K562 (cell line): ENCODE data around the gene LAMC1. TPM values are rescaled to one million over a fixed set of nuclear protein-coding genes. Genes with fewer than 3 reads are reported as not detected.

Experiments
- ATAC-seq: fragments of 200-7000 bp; cut with Tn5 transposase; 3 replicates; pipeline ENCODE4 v1.9.1; 2020; ENCODE audit warnings: moderate library complexity
- BruUV-seq: library from RNA; stranded (reverse); fragments of 400-500 nt; replicated peaks from 2 replicates; lab custom pipeline; 2021; lab: Mats Ljungman, UMichigan
- CTCF ChIA-PET: fragments of 300-600 bp; formaldehyde crosslinking; extraction: SDS; loops from one replicate; lab custom pipeline; 2021; ENCODE audit warnings: low intra/inter-chr PET ratio; lab: Yijun Ruan, JAX
- POLR2A ChIA-PET: fragments of 300-600, 350-650 bp; sonication (Branson Sonifier 250); formaldehyde crosslinking; extraction: SDS; loops from one replicate; lab custom pipeline; 2021; ENCODE audit warnings: antibody characterized with exemption, inconsistent platforms; lab: Yijun Ruan, JAX
- DNase-seq, 4 experiments: peaks; one replicate each; pipeline versions ENCODE4 v3.0.0 to v3.0.0-alpha.2; 2011 to 2018; ENCODE audit warnings: low spot score in 3 of 4, mixed read lengths in 3 of 4; ENCODE audit errors: extremely low read depth in 1 of 4
- FAIRE-seq: peaks from 2 replicates; lab custom pipeline; 2011; peaks lifted over from hg19 to GRCh38; lab: Jason Lieb, UNC
- H2AFZ ChIP-seq: 2 replicates; pipeline ENCODE4 v1.6.0; 2011; ENCODE audit warnings: low read depth, low read length, control low read depth, inconsistent platforms
- H3K27ac ChIP-seq: fragments of 200-600 bp; 3 replicates; pipeline ENCODE4 v1.8.0; 2011; ENCODE audit warnings: low read depth, mild to moderate bottlenecking, control low read depth, inconsistent platforms, low read length, moderate library complexity, mixed read lengths; ENCODE audit errors: extremely low read depth
- H3K27me3 ChIP-seq, 2 experiments: fragments of 300-600 bp in 1 of 2; 2 replicates in 1 of 2; 3 replicates in 1 of 2; pipeline versions ENCODE4 v1.6.0 to v1.8.0; 2011; ENCODE audit warnings: inconsistent platforms in 2 of 2, low read length in 2 of 2, mild to moderate bottlenecking in 1 of 2, mixed read lengths in 1 of 2, moderate library complexity in 1 of 2; ENCODE audit not compliant: control insufficient read depth in 2 of 2, insufficient read depth in 2 of 2
- H3K36me3 ChIP-seq: fragments of 300-600 bp; 3 replicates; pipeline ENCODE4 v1.8.0; 2011; ENCODE audit warnings: mild to moderate bottlenecking, low read length, inconsistent platforms; ENCODE audit not compliant: control insufficient read depth, insufficient read depth
- H3K4me1 ChIP-seq, 2 experiments: fragments of 200-600 bp in 1 of 2; replicated peaks in 1 of 2; 2 replicates in 1 of 2; 3 replicates in 1 of 2; pipeline versions ENCODE4 v1.5.1 to v1.8.0; 2011; ENCODE audit warnings: inconsistent platforms in 2 of 2, low read length in 2 of 2, mild to moderate bottlenecking in 1 of 2, mixed read lengths in 1 of 2, moderate library complexity in 1 of 2; ENCODE audit not compliant: control insufficient read depth in 2 of 2, insufficient read depth in 2 of 2
- H3K4me2 ChIP-seq: 2 replicates; pipeline ENCODE4 v1.6.1; 2011; ENCODE audit warnings: low read length, control low read depth, inconsistent platforms, mixed read lengths; ENCODE audit not compliant: insufficient read depth
- H3K4me3 ChIP-seq: fragments of 200-600 bp; sonication (generic), shearing (Covaris generic); 2 replicates; pipeline ENCODE4 v1.5.1; 2016; ENCODE audit warnings: control low read depth, inconsistent platforms
- H3K79me2 ChIP-seq: fragments of 200-600 bp; 3 replicates; pipeline ENCODE4 v1.8.0; 2011; ENCODE audit warnings: low read length, inconsistent platforms; ENCODE audit not compliant: control insufficient read depth, insufficient read depth
- H3K9ac ChIP-seq, 2 experiments: 2 replicates each; pipeline versions ENCODE4 v1.6.0 to v1.6.1; 2011; ENCODE audit warnings: low read depth in 2 of 2, low read length in 2 of 2, control low read depth in 1 of 2, inconsistent platforms in 1 of 2, mild to moderate bottlenecking in 1 of 2, mixed read lengths in 1 of 2; ENCODE audit not compliant: insufficient read depth in 1 of 2
- H3K9me1 ChIP-seq: one replicate; pipeline ENCODE4 v1.6.0; 2011; ENCODE audit warnings: inconsistent platforms, mild to moderate bottlenecking, low read length, moderate library complexity; ENCODE audit not compliant: control insufficient read depth, insufficient read depth
- H3K9me3 ChIP-seq: replicated peaks from 2 replicates; pipeline ENCODE4 v1.5.1; 2011; ENCODE audit warnings: low read depth, low read length, inconsistent platforms; ENCODE audit not compliant: control insufficient read depth, insufficient read depth
- H4K20me1 ChIP-seq: replicated peaks from 2 replicates; pipeline ENCODE4 v1.6.1; 2011; ENCODE audit warnings: low read length, inconsistent platforms, mixed read lengths; ENCODE audit not compliant: control insufficient read depth, insufficient read depth
- ARID2 ChIP-seq: fragments of 450-650 bp; IDR thresholded peaks from 2 replicates; pipeline ENCODE4 v1.6.1; 2017; ENCODE audit warnings: antibody characterized with exemption, mild to moderate bottlenecking
- CTBP1 ChIP-seq: fragments of 450-650 bp; IDR thresholded peaks from 2 replicates; pipeline ENCODE4 v1.6.1; 2016; ENCODE audit warnings: borderline replicate concordance
- DIDO1 ChIP-seq: fragments of 450-650 bp; IDR thresholded peaks from 2 replicates; pipeline ENCODE4 v1.6.1; 2016; ENCODE audit warnings: low read depth, missing biosample characterization, missing genetic modification characterization
- GATAD2A ChIP-seq: fragments of 450-650 bp; IDR thresholded peaks from 2 replicates; pipeline ENCODE4 v1.6.1; 2017
- KLF10 ChIP-seq: fragments of 250-450 bp; sonication (Bioruptor Pico); IDR thresholded peaks from 2 replicates; pipeline ENCODE4 v1.6.1; 2021; ENCODE audit warnings: matching md5 sums
- LCOR ChIP-seq: sonication (generic); formaldehyde crosslinking; IDR thresholded peaks from 2 replicates; pipeline ENCODE4 v1.8.0; 2022; ENCODE audit warnings: mild to moderate bottlenecking, missing genetic modification reagents
- MYBL2 ChIP-seq, 2 experiments: fragments of 450-650 bp in 1 of 2; sonication (generic) in 1 of 2; formaldehyde crosslinking in 1 of 2; IDR thresholded peaks; 2 replicates each; pipeline versions ENCODE4 v1.6.1 to v1.8.1; 2017 to 2022; ENCODE audit warnings: borderline replicate concordance in 1 of 2, inconsistent platforms in 1 of 2, low read depth in 1 of 2, mild to moderate bottlenecking in 1 of 2, missing genetic modification reagents in 1 of 2, moderate library complexity in 1 of 2
- NCOA6 ChIP-seq: fragments of 450-650 bp; IDR thresholded peaks from 2 replicates; pipeline ENCODE4 v1.6.1; 2017; ENCODE audit warnings: mild to moderate bottlenecking
- NFE2 ChIP-seq: IDR thresholded peaks from 2 replicates; pipeline ENCODE4 v1.6.1; 2014; ENCODE audit warnings: antibody characterized with exemption, low read depth
- PBX2 ChIP-seq, 2 experiments: IDR thresholded peaks in 1 of 2; conservative IDR thresholded peaks in 1 of 2; 2 replicates each; pipeline ENCODE4 v1.6.1; 2016; ENCODE audit warnings: low read depth in 2 of 2, mild to moderate bottlenecking in 1 of 2, missing compliant biosample characterization in 1 of 2, missing genetic modification characterization in 1 of 2, moderate library complexity in 1 of 2
- RBM17 ChIP-seq: fragments of 200-400 bp; formaldehyde crosslinking; IDR thresholded peaks from 2 replicates; pipeline ENCODE4 v1.6.1; 2017; ENCODE audit warnings: low read depth, mild to moderate bottlenecking, low read length, borderline replicate concordance
- RBM34 ChIP-seq: fragments of 200-400 bp; formaldehyde crosslinking; IDR thresholded peaks from 2 replicates; pipeline ENCODE4 v1.6.1; 2018; ENCODE audit warnings: low read length, borderline replicate concordance; ENCODE audit not compliant: insufficient read depth
- RNF2 ChIP-seq: sonication (generic); IDR thresholded peaks from 2 replicates; pipeline ENCODE4 v1.6.1; 2016
- SOX6 ChIP-seq: fragments of 450-650 bp; IDR thresholded peaks from 2 replicates; pipeline ENCODE4 v1.6.1; 2014; ENCODE audit warnings: mild to moderate bottlenecking
- SP2 ChIP-seq: IDR thresholded peaks from 2 replicates; pipeline ENCODE4 v1.6.1; 2011; ENCODE audit warnings: mild to moderate bottlenecking, low read depth, low read length, moderate library complexity; ENCODE audit not compliant: poor library complexity, severe bottlenecking; ENCODE audit errors: extremely low read depth
- YBX1 ChIP-seq: fragments of 450-650 bp; IDR thresholded peaks from 2 replicates; pipeline ENCODE4 v1.7.1; 2016; ENCODE audit warnings: mild to moderate bottlenecking
- ZNF140 ChIP-seq: fragments of 250-450 bp; sonication (Bioruptor Pico); IDR thresholded peaks from 2 replicates; pipeline ENCODE4 v1.8.0; 2021; ENCODE audit warnings: moderate library complexity, mild to moderate bottlenecking, inconsistent platforms
- ZNF431 ChIP-seq: sonication (generic); formaldehyde crosslinking; IDR thresholded peaks from 2 replicates; pipeline ENCODE4 v1.8.0; 2022; ENCODE audit warnings: mild to moderate bottlenecking, missing genetic modification reagents
- ZNF717 ChIP-seq: fragments of 250-450 bp; sonication (Bioruptor Pico); IDR thresholded peaks from 2 replicates; pipeline ENCODE4 v1.5.0; 2021
- in situ Hi-C: fragments of 300-500 bp; cut with MboI; formaldehyde crosslinking; loops from 4 replicates; pipeline ENCODE4 v1.15.0; 2018; ENCODE audit warnings: inconsistent platforms, mixed read lengths
- intact Hi-C: fragments of 100-400 bp; cut with micrococcal nuclease; formaldehyde crosslinking; loops from 2 replicates; pipeline ENCODE4 v1.14.2; 2022
- polyA plus RNA-seq, 8 experiments: library from polyadenylated mRNA; depleted of rRNA in 4 of 8; stranded (reverse) in 5 of 8; unstranded in 3 of 8; fragments of >200 nt; fragmentation: Nextera tagmentation in 2 of 8; fragmentation: Illumina TruSeq in 1 of 8; extraction: Ambion mirVana in 2 of 8; extraction: Trizol in 1 of 8; gene quantifications; 2 replicates each; pipeline versions ENCODE4 v1.2.1 to v1.2.3, GENCODE V29; 2011 to 2014; ENCODE audit warnings: inconsistent platforms in 1 of 8, missing spikeins in 1 of 8
- total RNA-seq, 7 experiments: library from RNA; depleted of rRNA in 6 of 7; stranded (reverse); fragments of >200 nt in 6 of 7; fragmentation: Illumina TruSeq in 2 of 7; extraction: Trizol in 2 of 7; gene quantifications; 2 replicates each; pipeline versions ENCODE4 v1.2.1 to v1.2.3, GENCODE V29; 2011 to 2021; ENCODE audit warnings: low replicate concordance in 1 of 7

The LAMC1 gene
- total and polyA plus RNA-seq, 9 of the 15 experiments (the other 6 are each of a cell fraction or from before 2014, with no cell fraction given): 0.07 to 0.71 (median 0.13) TPM; not detected in 2

GRCh38 chr1:183073320-183073719 lies 50.1 kb downstream of the LAMC1 start:
- DNase-seq (no peak), ATAC-seq (no peak), FAIRE-seq (no peak)
- Histone ChIP-seq H3K27me3 (peaks cover 0 to 2% of the 10 kb centered on the region in 2 experiments; a peak in 1 of 5 replicates), H3K79me2 (no peaks in the 10 kb centered on the region), H3K9ac (no peak overlapping the region), H3K9me3 (no peaks in the 10 kb centered on the region), H3K27ac (no peak overlapping the region), H3K36me3 (no peaks in the 10 kb centered on the region), H2AFZ (no peak overlapping the region), H4K20me1 (no peaks in the 10 kb centered on the region), H3K4me1 (no peaks in the 10 kb centered on the region), H3K4me3 (no peak overlapping the region), H3K4me2 (no peak overlapping the region), H3K9me1 (no peaks in the 10 kb centered on the region)
- BruUV-seq: no TSS peak
- TF ChIP-seq LCOR (CRISPR knock-in tag) (no peak), SOX6 (no peak), RNF2 (no peak), PBX2 (CRISPR knock-in tag; IDR thresholded peaks at IDR 0.05; ENCODE audit: low read depth) (no peak), PBX2 (tag; conservative IDR thresholded peaks at IDR 0.05; ENCODE audit: low read depth) (no peak), ARID2 (no peak), GATAD2A (no peak), RBM34 (no peak), NCOA6 (no peak), ZNF717 (CRISPR knock-in tag) (no peak), MYBL2 (IDR thresholded peaks at IDR 0.05; ENCODE audit: low read depth) (no peak), MYBL2 (CRISPR knock-in tag; IDR thresholded peaks at IDR 0.05; ENCODE audit: borderline replicate concordance) (no peak), ZNF140 (CRISPR knock-in tag) (no peak), SP2 (no peak), DIDO1 (no peak), YBX1 (no peak), KLF10 (no peak), NFE2 (no peak), ZNF431 (CRISPR knock-in tag) (no peak), CTBP1 (no peak), RBM17 (no peak)
- ChIA-PET POLR2A (interaction anchor here (2.0 kb wide), 1 partner anchor 11 kb away, joined by 7 read pairs; no protein-coding TSS in a partner anchor), CTCF (no interaction called here)
- intact Hi-C loops: no loop called here
- in situ Hi-C loops: no loop called here
